A549 (cell line): ENCODE measurements around the gene EFHC1.

Experiments
- CTCF ChIP-seq: fragments of >200 bp; sonication (Bioruptor Twin); formaldehyde crosslinking; IDR thresholded peaks from 3 replicates; pipeline ENCODE4 v1.5.1; 2016
- EHMT2 ChIP-seq: fragments of 200-600 bp; sonication (generic); IDR thresholded peaks from 2 replicates; pipeline ENCODE4 v1.6.1; 2016; ENCODE audit warnings: antibody characterized with exemption, low read depth, mild to moderate bottlenecking, moderate library complexity
- ELK1 ChIP-seq: fragments of 150-350 bp; IDR thresholded peaks from 2 replicates; pipeline ENCODE4 v1.6.1; 2014; ENCODE audit warnings: low read depth, mild to moderate bottlenecking, low read length
- EP300 ChIP-seq, 2 experiments: fragments of >200 bp; sonication (Bioruptor Twin); formaldehyde crosslinking; IDR thresholded peaks; 2 replicates in 1 of 2; 3 replicates in 1 of 2; pipeline ENCODE4 v1.6.1; 2016 to 2017
- FOSL2 ChIP-seq, 2 experiments: fragments of 450-650 bp in 1 of 2; fragments of >200 bp in 1 of 2; sonication (Bioruptor Twin) in 1 of 2; formaldehyde crosslinking; IDR thresholded peaks; 2 replicates each; pipeline versions ENCODE4 v1.5.0 to v1.6.1; 2016 to 2020; ENCODE audit warnings: mild to moderate bottlenecking in 1 of 2, moderate library complexity in 1 of 2
- GATA3 ChIP-seq: IDR thresholded peaks from 2 replicates; pipeline ENCODE4 v1.6.1; 2012; ENCODE audit warnings: borderline replicate concordance
- KDM1A ChIP-seq: fragments of 200-600 bp; sonication (generic); IDR thresholded peaks from 2 replicates; pipeline ENCODE4 v1.6.1; 2016; ENCODE audit warnings: low read depth, mild to moderate bottlenecking
- MAX ChIP-seq: IDR thresholded peaks from 2 replicates; pipeline ENCODE4 v1.6.1; 2012
- NFE2L2 ChIP-seq: fragments of 150-350 bp; conservative IDR thresholded peaks from 2 replicates; pipeline ENCODE4 v1.6.1; 2014; ENCODE audit warnings: low read length
- POLR2A ChIP-seq: IDR thresholded peaks from 2 replicates; pipeline ENCODE4 v1.6.1; 2012; ENCODE audit warnings: mild to moderate bottlenecking, low read length
- REST ChIP-seq: fragments of 200-600 bp; sonication (generic); IDR thresholded peaks from 2 replicates; pipeline ENCODE4 v1.6.1; 2016; ENCODE audit warnings: antibody characterized with exemption, mild to moderate bottlenecking, moderate library complexity
- RFX5 ChIP-seq: fragments of 450-650 bp; IDR thresholded peaks from 2 replicates; pipeline ENCODE4 v1.7.1; 2014; ENCODE audit warnings: antibody characterized with exemption, mild to moderate bottlenecking, moderate library complexity
- SMC3 ChIP-seq: fragments of >200 bp; sonication (Bioruptor Twin); formaldehyde crosslinking; IDR thresholded peaks from 3 replicates; pipeline ENCODE4 v1.6.1; 2018; ENCODE audit warnings: inconsistent platforms
- USF2 ChIP-seq: fragments of 450-650 bp; IDR thresholded peaks from 2 replicates; pipeline ENCODE4 v1.6.1; 2014; ENCODE audit warnings: antibody characterized with exemption

GRCh38 chr6:52531396-52531795, 111.3 kb downstream of the EFHC1 start:
- TF ChIP-seq CTCF (no peak), RFX5 (no peak), MAX (no peak), ELK1 (no peak), KDM1A (no peak), GATA3 (no peak), USF2 (no peak), POLR2A (no peak), NFE2L2 (no peak), REST (no peak), EP300 (IDR thresholded peaks at IDR 0.05) (no peak), EHMT2 (no peak), SMC3 (no peak), FOSL2 (IDR thresholded peaks at IDR 0.05) (no peak), FOSL2 (CRISPR knock-in tag; IDR thresholded peaks at IDR 0.05) (no peak)
